Posterior vena cava (tissue), 2 donors: ENCODE data around the gene IRF8. TPM values are rescaled to one million over a fixed set of nuclear protein-coding genes. Genes with fewer than 3 reads are reported as not detected.
"Not testable (repeated sequence)": the region's sequence is repeated elsewhere in the genome, so short reads cannot be mapped to it uniquely, and the experiment has no call there.

Experiments
- DNase-seq: peaks from one replicate; pipeline ENCODE4 v3.0.0-alpha.2; 2020; ENCODE audit warnings: low spot score
- intact Hi-C, 2 donors: fragments of 100-400 bp; cut with DNase I; formaldehyde crosslinking; loops; one replicate each; pipeline versions ENCODE4 v1.14.1 to v1.14.2; 2022 to 2023
- total RNA-seq, 2 donors: library from RNA; stranded (reverse); fragmentation: NEBNext Ultra II Directional; extraction: Animal tissue kit (Norgen Biotek cat#: 25700); gene quantifications; one replicate each; pipeline ENCODE4 v1.2.1, GENCODE V29; 2021
- donor health status: DM: yes; HTN: yes; CAD: no.
- donor health status: DM: yes; HTN: yes; CAD: no.

The IRF8 gene
- total RNA-seq, 2 donors from 2014 or later: 6.3 to 18.7 TPM

GRCh38 chr16:85862476-85863383 is 36.2 kb upstream of the IRF8 start:
- intact Hi-C loops: no loop called here

DNA sequence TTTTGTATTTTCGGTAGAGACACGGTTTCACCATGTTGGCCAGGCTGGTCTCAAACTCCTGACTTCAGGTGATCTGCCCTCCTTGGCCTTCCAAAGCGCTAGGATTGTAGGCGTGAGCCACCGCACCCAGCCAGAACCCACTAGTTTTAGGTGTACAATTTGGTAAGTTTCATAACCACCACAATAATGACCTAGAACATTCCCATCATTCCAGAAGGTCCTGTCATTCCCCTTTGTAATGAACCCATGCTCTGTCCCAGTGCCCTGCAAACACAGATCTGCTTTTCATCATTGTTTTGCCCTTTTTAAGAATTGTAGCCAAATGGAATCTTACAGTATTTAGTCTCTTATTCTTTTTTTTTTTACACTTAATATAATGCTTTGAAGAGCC is 35.6 kb upstream of the IRF8 start:
- intact Hi-C loops: no loop called here

More at GRCh38 chr16:85862476-85863383, 36.2 kb upstream of the IRF8 start:
- DNase-seq: no peak

GRCh38 chr16:85864965-85865364 is 34.0 kb upstream of the IRF8 start:
- intact Hi-C loops: no loop called here
- no peak for DNase-seq

More for the DNA sequence above, 35.6 kb upstream of the IRF8 start:
- DNase-seq: no peak

DNA sequence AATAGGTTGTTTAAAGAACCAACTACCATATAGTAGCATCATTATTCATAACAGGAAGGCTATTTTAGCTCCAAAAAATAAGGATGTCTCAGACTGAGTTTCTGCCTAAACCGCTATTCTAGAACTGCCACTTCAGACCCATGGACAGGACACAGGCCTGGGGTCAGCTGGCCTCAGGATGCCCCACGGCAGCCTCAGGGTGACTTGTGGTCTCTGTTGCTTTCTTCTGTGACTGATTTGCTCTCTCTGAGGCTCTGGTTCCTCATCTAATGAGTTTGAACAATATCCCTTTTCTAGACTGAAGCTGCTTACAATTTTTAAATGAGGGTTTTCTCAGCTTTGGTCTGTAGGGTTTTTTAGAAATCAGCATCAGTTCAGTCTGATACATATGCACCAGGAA is 31.8 kb upstream of the IRF8 start:
- no peak for DNase-seq
- intact Hi-C loops: no loop called here

DNA sequence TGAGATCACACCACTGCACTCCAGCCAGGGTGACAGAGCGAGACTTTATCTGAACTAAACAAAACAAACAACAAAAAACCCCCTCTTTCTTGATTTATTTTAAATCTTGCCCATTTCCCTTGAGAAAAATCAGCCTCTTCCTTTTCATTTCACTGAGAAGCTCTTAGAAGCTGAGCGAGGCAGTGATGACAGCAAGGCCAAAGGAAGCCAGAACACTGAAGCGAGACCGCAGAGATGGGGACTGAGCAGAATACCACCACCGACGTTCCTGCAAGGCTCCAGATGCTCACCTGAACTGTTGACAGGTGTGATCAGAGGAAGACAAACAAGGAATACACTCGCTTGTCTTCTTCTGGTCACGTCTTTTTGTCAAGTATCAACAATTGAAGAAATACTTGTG is 30.5 kb upstream of the IRF8 start:
- intact Hi-C loops: no loop called here
- DNase-seq: no peak

DNA sequence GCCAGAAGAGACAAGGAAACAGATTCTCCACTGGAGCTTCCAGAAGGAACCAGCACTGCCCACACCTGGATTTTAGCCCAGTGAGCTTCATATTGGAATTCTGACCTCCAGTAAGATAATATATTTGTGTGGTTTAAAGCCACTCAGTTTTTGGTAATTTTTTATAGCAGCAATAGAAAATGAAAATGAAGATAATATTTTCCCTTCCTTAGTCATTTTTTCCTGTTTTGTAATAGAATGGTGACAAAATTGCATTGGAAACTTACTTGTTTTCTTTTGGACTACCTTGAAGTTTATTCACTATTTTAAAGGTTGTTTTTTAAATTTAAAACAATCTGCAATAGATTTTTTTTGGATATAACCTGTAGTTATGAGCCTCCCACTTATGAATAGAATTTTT is 29.8 kb upstream of the IRF8 start:
- DNase-seq: no peak
- intact Hi-C loops: no loop called here

GRCh38 chr16:85869785-85870558 is 29.0 kb upstream of the IRF8 start:
- intact Hi-C loops: loop anchor here in 1 of 2 donors (2.0 kb wide), 1 partner anchor 25 kb away; no protein-coding TSS in a partner anchor
- no peak for DNase-seq

DNA sequence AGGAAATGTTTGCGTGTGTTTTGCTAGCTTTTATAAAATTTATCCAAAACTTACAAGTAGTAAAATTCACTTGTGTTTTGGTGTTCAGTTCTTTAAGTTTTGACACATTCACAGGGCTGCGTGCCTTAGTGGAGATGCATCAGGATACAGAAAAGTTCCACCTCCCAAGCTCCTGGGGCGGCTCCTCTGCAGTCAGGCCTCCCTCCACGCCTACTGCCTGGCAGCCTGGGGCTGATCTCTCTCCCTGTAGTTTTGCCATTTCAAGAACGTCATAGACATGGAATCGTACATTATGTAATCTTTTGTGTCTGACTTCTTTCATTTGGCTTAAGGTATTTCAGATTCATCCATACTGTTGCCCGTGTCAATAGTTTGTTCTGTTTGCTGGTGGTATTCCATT is 27.2 kb upstream of the IRF8 start:
- intact Hi-C loops: loop anchor here in 1 of 2 donors (2.0 kb wide), 1 partner anchor 23 kb away; no protein-coding TSS in a partner anchor
- no peak for DNase-seq

DNA sequence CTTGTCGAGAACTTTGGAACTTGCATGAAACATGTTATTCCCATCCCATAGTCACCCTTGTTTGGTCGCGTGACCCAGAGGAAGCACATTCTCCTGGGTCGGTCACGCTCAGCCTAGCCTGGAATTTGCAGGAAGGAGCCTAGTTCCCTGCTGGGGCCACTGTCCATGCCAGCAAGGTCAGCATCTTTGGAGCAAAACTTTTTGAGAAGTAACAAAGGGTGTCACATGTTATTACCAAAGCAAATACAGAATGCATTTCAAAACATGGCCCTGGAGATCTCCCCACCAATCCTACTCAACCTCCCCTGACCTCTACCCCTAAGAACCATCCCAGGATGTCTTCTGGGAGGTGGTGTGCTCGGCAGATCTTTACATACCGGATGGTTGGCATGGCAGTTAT is 26.2 kb upstream of the IRF8 start:
- no peak for DNase-seq
- intact Hi-C loops: no loop called here

- intact Hi-C loops: no loop called here
- no peak for DNase-seq
Measured at GRCh38 chr16:85873153-85873552, 25.8 kb upstream of the IRF8 start.

DNA sequence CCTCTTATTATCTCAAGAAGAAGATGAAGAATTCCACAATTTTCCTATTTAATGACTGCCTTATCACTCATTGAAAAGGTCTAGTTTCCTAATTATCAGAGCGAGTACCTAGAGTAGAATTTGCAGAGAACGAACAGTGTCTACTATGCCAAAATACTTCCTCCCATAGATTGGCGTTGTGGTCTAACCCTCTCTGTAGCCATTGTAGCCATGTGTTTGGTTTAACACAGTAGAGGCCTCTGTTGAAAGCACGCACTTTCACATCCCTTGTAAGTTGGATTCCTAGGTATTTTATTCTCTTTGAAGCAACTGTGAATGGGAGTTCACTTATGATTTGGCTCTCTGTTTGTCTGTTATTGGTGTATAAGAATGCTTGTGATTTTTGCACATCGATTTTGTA is 24.9 kb upstream of the IRF8 start:
- DNase-seq, intact Hi-C loops: not testable (repeated sequence)

DNA sequence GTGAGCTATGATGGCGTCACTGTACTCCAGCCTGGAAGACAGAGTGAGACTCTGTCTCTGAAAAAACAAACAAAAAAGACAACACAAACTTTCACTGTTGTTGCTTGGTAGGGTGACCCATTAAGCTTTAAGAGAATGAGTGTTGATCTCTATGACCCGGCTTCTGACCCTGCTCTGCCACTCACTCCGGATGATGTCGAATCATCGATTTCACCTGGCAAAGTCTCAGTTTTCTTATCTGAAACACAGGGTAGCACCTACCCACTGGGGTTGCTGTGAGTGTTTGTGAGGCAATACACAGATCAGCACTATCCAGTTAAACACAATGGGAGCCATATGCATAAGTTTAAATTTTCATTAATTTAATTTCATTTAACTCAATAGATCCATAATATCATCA is 20.6 kb upstream of the IRF8 start:
- no peak for DNase-seq
- intact Hi-C loops: no loop called here

DNA sequence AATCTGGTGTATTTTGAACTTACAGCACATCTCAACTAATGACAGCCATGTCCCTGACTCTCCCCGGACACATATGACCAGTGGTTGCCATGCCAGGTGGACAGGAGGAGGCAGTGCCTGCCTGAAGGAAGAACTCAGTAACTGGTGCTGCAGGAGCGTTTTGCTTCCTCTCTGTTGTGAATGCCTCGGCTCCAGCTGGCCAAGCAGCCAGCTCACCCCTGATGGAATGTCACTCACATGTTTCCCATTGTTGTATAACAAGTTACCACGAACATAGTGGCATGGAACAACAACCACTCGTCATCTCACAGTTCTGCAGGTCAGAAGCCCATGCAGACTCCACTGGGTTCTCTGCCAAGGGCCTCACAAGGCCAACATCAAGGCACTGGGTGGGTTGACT is 20.1 kb upstream of the IRF8 start:
- intact Hi-C loops: no loop called here

GRCh38 chr16:85879549-85879948 is 19.4 kb upstream of the IRF8 start:
- intact Hi-C loops: no loop called here
- no peak for DNase-seq

More for the DNA sequence above, 20.1 kb upstream of the IRF8 start:
- no peak for DNase-seq

DNA sequence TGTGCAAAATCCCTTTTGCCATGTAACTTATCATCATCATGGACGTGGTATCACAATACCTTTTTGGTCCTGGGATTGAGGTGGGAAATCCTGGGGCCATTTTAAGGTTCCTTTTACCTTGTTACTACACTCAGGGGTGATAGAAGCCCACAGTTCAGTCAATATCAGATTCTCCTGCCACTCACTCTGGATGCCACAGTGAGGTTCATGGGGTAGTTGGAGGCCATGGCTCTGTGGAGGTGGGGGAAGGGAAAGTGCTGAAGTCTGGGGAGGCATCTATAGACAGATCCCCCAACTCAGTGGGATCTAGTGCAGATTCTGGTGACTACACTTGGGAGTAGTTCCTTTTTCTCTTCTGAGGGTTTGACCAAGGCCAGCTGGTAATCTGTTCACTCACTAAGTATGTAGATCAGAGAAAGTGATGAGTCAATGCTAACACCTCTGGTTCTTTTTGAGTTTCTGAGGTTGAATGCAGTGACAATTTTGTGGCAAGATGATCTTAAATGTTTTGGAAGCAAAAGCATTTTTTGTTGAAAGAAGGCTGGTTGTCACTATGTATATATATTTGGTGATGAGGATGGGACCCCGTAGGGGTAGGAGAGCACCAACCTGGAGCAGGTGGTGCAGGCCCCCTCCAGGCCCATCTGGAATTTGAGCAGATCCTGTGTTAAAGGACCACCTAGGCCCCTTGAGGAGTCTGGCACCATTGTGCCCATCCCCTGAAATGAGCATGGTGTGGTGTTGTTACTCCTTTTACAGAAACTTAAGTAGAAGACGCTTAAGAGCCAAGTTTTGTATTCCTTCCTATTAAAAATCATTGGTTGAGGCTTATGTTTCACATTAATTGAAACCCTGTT is 18.8 kb upstream of the IRF8 start:
- intact Hi-C loops: no loop called here
- DNase-seq: no peak

GRCh38 chr16:85880861-85881260 is 18.1 kb upstream of the IRF8 start:
- no peak for DNase-seq
- intact Hi-C loops: no loop called here

- intact Hi-C loops: no loop called here
Measured at GRCh38 chr16:85881436-85881835, 17.5 kb upstream of the IRF8 start.

GRCh38 chr16:85882181-85882810 is 16.7 kb upstream of the IRF8 start:
- DNase-seq: no peak
- intact Hi-C loops: no loop called here

More at GRCh38 chr16:85881436-85881835, 17.5 kb upstream of the IRF8 start:
- DNase-seq: no peak

DNA sequence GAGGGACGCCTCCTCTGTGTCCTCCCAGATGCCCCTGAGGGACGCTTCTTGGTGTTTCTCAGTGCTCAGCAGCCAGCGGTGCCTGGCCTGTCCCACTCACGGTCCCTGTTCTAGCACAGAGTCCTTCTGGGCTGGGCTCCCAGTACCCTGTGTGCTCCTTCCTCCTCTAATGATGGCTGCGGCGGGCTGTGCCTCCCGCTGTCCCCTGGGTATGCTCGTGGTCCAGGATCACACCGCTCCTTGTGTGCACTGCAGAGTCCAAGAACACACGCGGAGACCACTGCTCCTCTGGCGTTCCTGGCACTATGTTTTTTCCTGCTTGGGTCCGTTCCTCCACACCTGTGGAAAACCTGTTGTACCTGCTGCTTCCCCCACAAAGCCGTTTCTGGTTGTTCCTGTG is 15.1 kb upstream of the IRF8 start:
- no peak for DNase-seq
- intact Hi-C loops: no loop called here
